ENCODE measurements around the gene TUBGCP6. TPM values are rescaled to one million over a fixed set of nuclear protein-coding genes. Genes with fewer than 3 reads are reported as not detected.
A peak's percentile ranks its signal among the peaks of the same experiment; 100 is the strongest.

The TUBGCP6 gene
- polyA plus RNA-seq, 1 donor = 38.5 TPM

GRCh38 chr22:50256258-50256862, 11.5 kb upstream of the TUBGCP6 start:
- no peaks in the 10 kb centered on the region for H3K4me1 ChIP-seq (ENCODE audit: control insufficient read depth, insufficient read depth, low read length)
- no peaks in the 10 kb centered on the region for H3K36me3 ChIP-seq (ENCODE audit: control insufficient read depth, insufficient read depth, low read length)
- WGBS (ENCODE audit: insufficient coverage, low lambda C conversion rate) = no CpG with 5 or more reads among the region's 12 CpGs
- no peak for DNase-seq
- no peaks in the 10 kb centered on the region for H3K9me3 ChIP-seq (ENCODE audit: control insufficient read depth, low read depth, low read length)
- H3K27ac ChIP-seq (ENCODE audit: low read length) = no peak overlapping the region
- H3K4me3 ChIP-seq (ENCODE audit: low read length) = no peak overlapping the region
- peaks cover 11% of the 10 kb centered on the region for H3K27me3 ChIP-seq (ENCODE audit: control insufficient read depth, insufficient read depth, low read length)

GRCh38 chr22:50255607-50256006, 10.8 kb upstream of the TUBGCP6 start:
- Histone ChIP-seq H3K27me3 (ENCODE audit: control insufficient read depth, insufficient read depth, low read length) (peaks cover 6% of the 10 kb centered on the region), H3K27ac (ENCODE audit: low read length) (no peak overlapping the region), H3K9me3 (ENCODE audit: control insufficient read depth, low read depth, low read length) (no peaks in the 10 kb centered on the region), H3K4me1 (ENCODE audit: control insufficient read depth, insufficient read depth, low read length) (no peaks in the 10 kb centered on the region), H3K36me3 (ENCODE audit: control insufficient read depth, insufficient read depth, low read length) (no peaks in the 10 kb centered on the region), H3K4me3 (ENCODE audit: low read length) (no peak overlapping the region)
- no peak for DNase-seq
- no CpG with 5 or more reads among the region's 17 CpGs for WGBS (ENCODE audit: insufficient coverage, low lambda C conversion rate)

- WGBS (ENCODE audit: insufficient coverage, low lambda C conversion rate) = no CpG with 5 or more reads among the region's 19 CpGs
- peaks cover 5% of the 10 kb centered on the region for H3K4me1 ChIP-seq (ENCODE audit: control insufficient read depth, insufficient read depth, low read length)
- H3K4me3 ChIP-seq (ENCODE audit: low read length) = no peak overlapping the region
Observed at GRCh38 chr22:50255099-50255498, 10.3 kb upstream of the TUBGCP6 start.

GRCh38 chr22:50253941-50254340, 9.1 kb upstream of the TUBGCP6 start:
- peaks cover 4% of the 10 kb centered on the region for H3K36me3 ChIP-seq (ENCODE audit: control insufficient read depth, insufficient read depth, low read length)
- DNase-seq = no peak
- no peaks in the 10 kb centered on the region for H3K9me3 ChIP-seq (ENCODE audit: control insufficient read depth, low read depth, low read length)
- H3K27me3 ChIP-seq (ENCODE audit: control insufficient read depth, insufficient read depth, low read length) = no peaks in the 10 kb centered on the region
- no CpG with 5 or more reads among the region's 8 CpGs for WGBS (ENCODE audit: insufficient coverage, low lambda C conversion rate)
- no peak overlapping the region for H3K4me3 ChIP-seq (ENCODE audit: low read length)
- H3K4me1 ChIP-seq (ENCODE audit: control insufficient read depth, insufficient read depth, low read length) = peaks cover 8% of the 10 kb centered on the region
- H3K27ac ChIP-seq (ENCODE audit: low read length) = no peak overlapping the region

More at GRCh38 chr22:50255099-50255498, 10.3 kb upstream of the TUBGCP6 start:
- Histone ChIP-seq H3K27ac (ENCODE audit: low read length) (no peak overlapping the region), H3K9me3 (ENCODE audit: control insufficient read depth, low read depth, low read length) (no peaks in the 10 kb centered on the region), H3K27me3 (ENCODE audit: control insufficient read depth, insufficient read depth, low read length) (peaks cover 1% of the 10 kb centered on the region), H3K36me3 (ENCODE audit: control insufficient read depth, insufficient read depth, low read length) (no peaks in the 10 kb centered on the region)
- DNase-seq = no peak

GRCh38 chr22:50253046-50253915, 8.5 kb upstream of the TUBGCP6 start:
- no peak for DNase-seq
- H3K9me3 ChIP-seq (ENCODE audit: control insufficient read depth, low read depth, low read length) = no peaks in the 10 kb centered on the region
- H3K27ac ChIP-seq (ENCODE audit: low read length) = no peak overlapping the region
- H3K36me3 ChIP-seq (ENCODE audit: control insufficient read depth, insufficient read depth, low read length) = peaks cover 6% of the 10 kb centered on the region
- no peak overlapping the region for H3K4me3 ChIP-seq (ENCODE audit: low read length)
- H3K27me3 ChIP-seq (ENCODE audit: control insufficient read depth, insufficient read depth, low read length) = no peaks in the 10 kb centered on the region
- WGBS (ENCODE audit: insufficient coverage, low lambda C conversion rate) = no CpG with 5 or more reads among the region's 22 CpGs
- H3K4me1 ChIP-seq (ENCODE audit: control insufficient read depth, insufficient read depth, low read length) = peaks cover 8% of the 10 kb centered on the region

GRCh38 chr22:50252082-50253045, 7.5 kb upstream of the TUBGCP6 start:
- no peak overlapping the region for H3K4me3 ChIP-seq (ENCODE audit: low read length)
- peaks cover 15% of the 10 kb centered on the region for H3K36me3 ChIP-seq (ENCODE audit: control insufficient read depth, insufficient read depth, low read length)
- H3K27me3 ChIP-seq (ENCODE audit: control insufficient read depth, insufficient read depth, low read length) = no peaks in the 10 kb centered on the region
- peak in 1 of 2 donors; percentile 52 for DNase-seq
- peaks cover 8% of the 10 kb centered on the region for H3K4me1 ChIP-seq (ENCODE audit: control insufficient read depth, insufficient read depth, low read length)
- no CpG with 5 or more reads among the region's 25 CpGs for WGBS (ENCODE audit: insufficient coverage, low lambda C conversion rate)
- no peaks in the 10 kb centered on the region for H3K9me3 ChIP-seq (ENCODE audit: control insufficient read depth, low read depth, low read length)
- H3K27ac ChIP-seq (ENCODE audit: low read length) = no peak overlapping the region

GRCh38 chr22:50251477-50252081, 6.8 kb upstream of the TUBGCP6 start:
- Histone ChIP-seq H3K4me3 (ENCODE audit: low read length) (peak overlapping the region; percentile 73), H3K27ac (ENCODE audit: low read length) (no peak overlapping the region), H3K4me1 (ENCODE audit: control insufficient read depth, insufficient read depth, low read length) (peaks cover 8% of the 10 kb centered on the region), H3K27me3 (ENCODE audit: control insufficient read depth, insufficient read depth, low read length) (no peaks in the 10 kb centered on the region), H3K36me3 (ENCODE audit: control insufficient read depth, insufficient read depth, low read length) (peaks cover 22% of the 10 kb centered on the region), H3K9me3 (ENCODE audit: control insufficient read depth, low read depth, low read length) (no peaks in the 10 kb centered on the region)
- DNase-seq = no peak
- WGBS (ENCODE audit: insufficient coverage, low lambda C conversion rate) = no CpG with 5 or more reads among the region's 36 CpGs

GRCh38 chr22:50250555-50251476, 6.0 kb upstream of the TUBGCP6 start, which contains the start of gene HDAC10:
HDAC10 (minus strand) TSS chr22:50251265; CDS start chr22:50251032, 233 bp downstream.
- peaks cover 29% of the 10 kb centered on the region for H3K36me3 ChIP-seq (ENCODE audit: control insufficient read depth, insufficient read depth, low read length)
- WGBS (ENCODE audit: insufficient coverage, low lambda C conversion rate) = no CpG with 5 or more reads among the region's 81 CpGs
- peak within 1 kb of the TSS; percentile 42 for H3K27ac ChIP-seq (ENCODE audit: low read length)
- no peaks in the 10 kb centered on the region for H3K9me3 ChIP-seq (ENCODE audit: control insufficient read depth, low read depth, low read length)
- peak; percentile 82 to 86 for DNase-seq
- H3K4me1 ChIP-seq (ENCODE audit: control insufficient read depth, insufficient read depth, low read length) = peaks cover 11% of the 10 kb centered on the region
- H3K27me3 ChIP-seq (ENCODE audit: control insufficient read depth, insufficient read depth, low read length) = no peaks in the 10 kb centered on the region
- peak within 1 kb of the TSS; percentile 73 for H3K4me3 ChIP-seq (ENCODE audit: low read length)

- DNase-seq = no peak
- Histone ChIP-seq H3K27ac (ENCODE audit: low read length) (no peak overlapping the region), H3K27me3 (ENCODE audit: control insufficient read depth, insufficient read depth, low read length) (no peaks in the 10 kb centered on the region), H3K36me3 (ENCODE audit: control insufficient read depth, insufficient read depth, low read length) (peaks cover 33% of the 10 kb centered on the region), H3K9me3 (ENCODE audit: control insufficient read depth, low read depth, low read length) (no peaks in the 10 kb centered on the region), H3K4me1 (ENCODE audit: control insufficient read depth, insufficient read depth, low read length) (peaks cover 15% of the 10 kb centered on the region), H3K4me3 (ENCODE audit: low read length) (peak overlapping the region; percentile 73)
- no CpG with 5 or more reads among the region's 11 CpGs for WGBS (ENCODE audit: insufficient coverage, low lambda C conversion rate)
Observed at GRCh38 chr22:50250249-50250554, 5.4 kb upstream of the TUBGCP6 start.
